Thymus (tissue), 11 donors: ENCODE results near the gene PHLDA1. TPM values are rescaled to one million over a fixed set of nuclear protein-coding genes. Genes with fewer than 3 reads are reported as not detected.
"Not testable (repeated sequence)": the region's sequence is repeated elsewhere in the genome, so short reads cannot be mapped to it uniquely, and the experiment has no call there.

Source experiments
- DNase-seq, 9 donors: peaks; one replicate each; pipeline ENCODE4 v3.0.0-alpha.2; 2013; ENCODE audit warnings: low spot score in 9 of 9, low read depth in 6 of 9, missing footprints in 1 of 9
- H3K27ac ChIP-seq, 2 donors: one replicate each; pipeline ENCODE4 v1.5.1; 2013; ENCODE audit warnings: control low read depth in 1 of 2, low read depth in 1 of 2, low read length in 1 of 2, mild to moderate bottlenecking in 1 of 2, moderate library complexity in 1 of 2
- H3K27me3 ChIP-seq, 2 donors: one replicate each; pipeline ENCODE4 v1.5.1; 2013; ENCODE audit warnings: low read length in 1 of 2; ENCODE audit not compliant: control insufficient read depth in 2 of 2, insufficient read depth in 1 of 2
- H3K36me3 ChIP-seq, 2 donors: one replicate each; pipeline ENCODE4 v1.5.1; 2013; ENCODE audit warnings: low read length in 1 of 2, mild to moderate bottlenecking in 1 of 2, moderate library complexity in 1 of 2; ENCODE audit not compliant: control insufficient read depth in 2 of 2, insufficient read depth in 2 of 2
- H3K4me1 ChIP-seq, 2 donors: one replicate each; pipeline ENCODE4 v1.5.1; 2013; ENCODE audit warnings: low read length in 2 of 2; ENCODE audit not compliant: control insufficient read depth in 2 of 2, insufficient read depth in 2 of 2
- H3K4me3 ChIP-seq, 2 donors: one replicate each; pipeline ENCODE4 v1.5.1; 2013; ENCODE audit warnings: low read length in 2 of 2, control low read depth in 1 of 2, mild to moderate bottlenecking in 1 of 2
- H3K9me3 ChIP-seq, 2 donors: one replicate each; pipeline ENCODE4 v1.5.1; 2013; ENCODE audit warnings: low read length in 1 of 2, mild to moderate bottlenecking in 1 of 2; ENCODE audit not compliant: control insufficient read depth in 2 of 2, insufficient read depth in 1 of 2
- WGBS: extraction: QIAGEN DNeasy Blood & Tissue Kit; methylation state at CpG from one replicate; pipeline ENCODE4 v1.1.7; 2013; 5-methylcytosine and 5-hydroxymethylcytosine counted together
- polyA plus RNA-seq: library from polyadenylated mRNA; stranded (reverse); fragments of 200-250 nt; gene quantifications from one replicate; pipeline ENCODE4 v1.2.3, GENCODE V29; 2013
- total RNA-seq: library from RNA; stranded (reverse); fragments of 120-200 nt; gene quantifications from one replicate; pipeline ENCODE4 v1.2.4, GENCODE V29; 2013
- donor health status: healthy.

PHLDA1 gene
- total and polyA plus RNA-seq, 2 donors = 7.1 to 8.3 TPM

- 97% methylated on average over 1 of the region's 1 CpG for WGBS
- not testable (repeated sequence) for H3K27me3 ChIP-seq, H3K4me3 ChIP-seq, H3K4me1 ChIP-seq, H3K27ac ChIP-seq, H3K36me3 ChIP-seq, DNase-seq, H3K9me3 ChIP-seq
Measured at GRCh38 chr12:75987709-75988108, 43.9 kb downstream of the PHLDA1 start.

- no peak for DNase-seq
- no peaks in the 10 kb centered on the region for H3K36me3 ChIP-seq
- WGBS = 77% methylated on average over 9 of the region's 9 CpGs
- H3K9me3 ChIP-seq = no peaks in the 10 kb centered on the region
- H3K27ac ChIP-seq = no peak overlapping the region
- H3K4me3 ChIP-seq = no peak overlapping the region
- H3K27me3 ChIP-seq = no peaks in the 10 kb centered on the region
- H3K4me1 ChIP-seq = no peaks in the 10 kb centered on the region
Measured at GRCh38 chr12:75986001-75986746, 45.4 kb downstream of the PHLDA1 start.

GRCh38 chr12:75985566-75985965 lies 46.0 kb downstream of the PHLDA1 start:
- H3K27ac ChIP-seq = no peak overlapping the region

DNA sequence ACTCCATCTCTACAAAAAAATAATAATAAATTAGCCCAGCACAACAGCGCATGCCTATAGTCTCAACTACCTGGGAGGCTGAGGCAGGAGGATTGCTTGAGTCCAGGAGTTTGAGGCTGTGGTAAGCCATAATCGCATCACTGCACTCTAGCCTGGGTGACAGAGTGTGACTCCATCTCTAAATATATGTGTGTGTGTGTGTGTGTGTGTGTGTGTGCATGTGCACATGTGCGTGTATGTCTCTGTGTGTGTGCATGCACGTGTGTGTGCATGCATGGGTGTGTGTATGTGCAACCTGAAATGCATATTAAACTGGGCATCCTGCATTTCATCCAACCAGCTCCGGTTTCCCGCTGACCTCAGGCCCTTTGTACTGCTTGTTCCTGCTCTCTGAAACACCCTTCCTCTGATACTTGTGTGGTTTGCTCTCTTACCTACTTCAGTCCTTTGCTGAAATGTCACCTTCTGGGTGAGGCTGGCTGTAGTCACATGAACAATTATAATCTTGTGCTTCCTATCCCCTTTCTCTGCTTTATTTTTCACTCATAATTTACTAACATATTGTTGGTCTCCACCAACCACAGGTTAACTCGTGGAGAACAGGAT lies 46.9 kb downstream of the PHLDA1 start:
- Histone ChIP-seq H3K36me3 (no peaks in the 10 kb centered on the region), H3K9me3 (no peaks in the 10 kb centered on the region), H3K4me1 (no peaks in the 10 kb centered on the region), H3K27me3 (no peaks in the 10 kb centered on the region), H3K27ac (no peak overlapping the region), H3K4me3 (no peak overlapping the region)
- no peak for DNase-seq
- WGBS = 94% methylated on average over 7 of the region's 7 CpGs

More at GRCh38 chr12:75985566-75985965, 46.0 kb downstream of the PHLDA1 start:
- H3K36me3 ChIP-seq = no peaks in the 10 kb centered on the region
- DNase-seq = no peak
- H3K4me1 ChIP-seq = no peaks in the 10 kb centered on the region
- WGBS = 94% methylated on average over 5 of the region's 5 CpGs
- no peaks in the 10 kb centered on the region for H3K27me3 ChIP-seq
- no peaks in the 10 kb centered on the region for H3K9me3 ChIP-seq
- H3K4me3 ChIP-seq = no peak overlapping the region

- DNase-seq, H3K27ac ChIP-seq, H3K27me3 ChIP-seq, H3K9me3 ChIP-seq, H3K36me3 ChIP-seq, H3K4me3 ChIP-seq, H3K4me1 ChIP-seq: not testable (repeated sequence)
- 98% methylated on average over 4 of the region's 4 CpGs for WGBS
Measured at GRCh38 chr12:75983851-75984250, 47.7 kb downstream of the PHLDA1 start.

- no peak for DNase-seq
- Histone ChIP-seq H3K36me3 (no peaks in the 10 kb centered on the region), H3K9me3 (no peaks in the 10 kb centered on the region), H3K4me3 (no peak overlapping the region), H3K4me1 (peaks cover 0 to 6% of the 10 kb centered on the region in 2 donors), H3K27ac (no peak overlapping the region), H3K27me3 (no peaks in the 10 kb centered on the region)
- 92% methylated on average over 5 of the region's 5 CpGs for WGBS
Measured at GRCh38 chr12:75982979-75983660, 48.5 kb downstream of the PHLDA1 start.

DNA sequence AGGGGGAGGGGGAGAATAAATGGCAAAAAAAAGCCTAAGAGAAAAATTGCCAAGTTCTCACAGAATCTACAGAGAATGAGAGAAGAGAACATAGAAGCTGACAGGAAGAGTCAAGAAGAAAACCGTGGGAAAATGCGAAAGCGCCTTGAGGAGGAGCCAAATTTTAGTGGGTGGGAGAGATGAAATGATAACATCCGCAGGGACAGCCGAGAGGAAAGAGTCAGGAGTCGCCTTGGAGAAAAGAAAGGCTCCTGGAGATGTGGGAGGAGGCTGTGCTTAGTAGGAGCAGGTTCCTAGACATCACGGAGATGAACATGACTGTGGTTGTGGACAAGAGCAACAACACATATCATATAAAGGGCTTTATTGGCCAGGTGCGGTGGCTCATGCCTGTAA lies 49.4 kb downstream of the PHLDA1 start:
- Histone ChIP-seq H3K27ac (no peak overlapping the region), H3K27me3 (no peaks in the 10 kb centered on the region)

DNA sequence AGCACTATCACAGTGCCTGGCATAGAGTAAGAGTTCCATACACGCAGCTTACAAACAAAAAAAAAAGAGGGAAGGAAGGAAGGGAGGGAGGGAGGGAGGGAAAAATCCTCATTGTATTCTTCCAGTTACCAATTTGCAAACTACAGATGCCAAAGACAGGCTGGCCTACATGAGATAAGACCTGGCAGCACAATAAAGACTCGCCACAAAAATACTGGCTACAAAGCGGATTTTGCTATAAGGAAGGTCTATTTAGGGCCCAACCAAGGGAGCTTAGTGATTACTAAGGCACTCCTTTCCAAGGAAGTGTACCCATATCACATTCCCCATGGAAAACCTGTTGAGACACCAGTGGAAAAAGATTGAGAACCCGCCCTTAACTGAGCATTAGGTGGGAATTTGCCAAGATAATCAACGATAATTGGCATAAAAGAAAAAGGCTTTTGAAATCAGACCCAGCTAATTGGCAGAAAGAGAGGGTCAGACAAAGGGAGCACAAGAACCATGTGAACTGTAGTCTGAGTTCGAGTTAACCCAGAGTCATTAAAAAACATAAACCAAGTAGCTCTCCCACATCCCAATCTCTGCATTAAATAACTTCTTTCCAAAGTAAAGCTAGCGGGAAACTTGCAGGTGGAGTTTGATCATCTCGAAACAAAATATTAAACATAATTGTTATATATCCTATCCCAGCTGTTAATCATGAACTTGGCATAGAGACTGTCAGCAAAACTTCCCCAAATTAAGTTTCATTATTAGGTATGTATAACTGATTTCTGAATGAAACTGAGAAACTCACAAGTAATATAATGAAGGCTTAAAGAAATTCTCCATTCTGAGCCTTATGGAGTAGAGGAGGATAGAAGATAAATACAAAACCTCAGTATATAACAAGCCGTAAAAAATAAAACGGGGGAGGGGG lies 50.1 kb downstream of the PHLDA1 start:
- Histone ChIP-seq H3K36me3 (no peaks in the 10 kb centered on the region), H3K4me3 (no peak overlapping the region), H3K4me1 (peaks cover 0 to 7% of the 10 kb centered on the region in 2 donors), H3K27me3 (no peaks in the 10 kb centered on the region), H3K9me3 (no peaks in the 10 kb centered on the region), H3K27ac (no peak overlapping the region)
- no peak for DNase-seq
- WGBS = 94% methylated on average over 10 of the region's 10 CpGs

More for the DNA sequence above, 49.4 kb downstream of the PHLDA1 start:
- Histone ChIP-seq H3K4me1 (peaks cover 0 to 7% of the 10 kb centered on the region in 2 donors), H3K9me3 (no peaks in the 10 kb centered on the region), H3K4me3 (no peak overlapping the region), H3K36me3 (no peaks in the 10 kb centered on the region)
- DNase-seq = no peak
- 92% methylated on average over 8 of the region's 8 CpGs for WGBS
